ENCODE data around the gene FKBP10. TPM values are rescaled to one million over a fixed set of nuclear protein-coding genes. Genes with fewer than 3 reads are reported as not detected.

The FKBP10 gene
- total RNA-seq, 2 experiments from 2014 or later = 0.74 to 1.2 TPM

GRCh38 chr17:41796121-41796895, 16.5 kb upstream of the FKBP10 start:
- Mint-ChIP-seq H3K27me3 (peaks cover 3% of the 10 kb centered on the region), H3K4me1 (ENCODE audit: low read depth) (no peaks in the 10 kb centered on the region), H3K9me3 (no peaks in the 10 kb centered on the region), H3K4me3 (no peak overlapping the region), H3K36me3 (ENCODE audit: low read depth) (no peaks in the 10 kb centered on the region), H3K27ac (no peak overlapping the region)
- no peak for TF ChIP-seq CTCF (IDR thresholded peaks at IDR 0.05)
- ATAC-seq (no peak), DNase-seq (no peak)
- ChIA-PET CTCF (interaction anchor here (1.2 to 3.0 kb wide), 2 partner anchors 9 to 59 kb away, joined by 5 to 14 read pairs; partner anchors contain the start of gene JUP), POLR2A (interaction anchor here (0.9 to 1.5 kb wide), 3 partner anchors 10 to 104 kb away, joined by 3 to 5 read pairs (median 3); partner anchors contain the start of gene JUP)
- intact Hi-C loops (cut with micrococcal nuclease) = no loop called here

GRCh38 chr17:41797377-41797776, 15.4 kb upstream of the FKBP10 start:
- ATAC-seq (no peak), DNase-seq (no peak)
- Mint-ChIP-seq H3K27ac (no peak overlapping the region), H3K36me3 (ENCODE audit: low read depth) (no peaks in the 10 kb centered on the region), H3K9me3 (no peaks in the 10 kb centered on the region), H3K27me3 (no peaks in the 10 kb centered on the region), H3K4me3 (no peak overlapping the region), H3K4me1 (ENCODE audit: low read depth) (peaks cover 3% of the 10 kb centered on the region)
- CTCF ChIA-PET = interaction anchor here (3.0 kb wide), 1 partner anchor 60 kb away, joined by 14 read pairs; no protein-coding TSS in a partner anchor
- POLR2A ChIA-PET = interaction anchor here (1.5 kb wide), 1 partner anchor 11 kb away, joined by 5 read pairs; the partner anchor contains the start of gene JUP
- intact Hi-C loops (cut with micrococcal nuclease) = no loop called here
- TF ChIP-seq CTCF (IDR thresholded peaks at IDR 0.05) = no peak

- Mint-ChIP-seq H3K9me3 (no peaks in the 10 kb centered on the region), H3K27me3 (no peaks in the 10 kb centered on the region), H3K27ac (no peak overlapping the region), H3K36me3 (ENCODE audit: low read depth) (no peaks in the 10 kb centered on the region), H3K4me3 (no peak overlapping the region), H3K4me1 (ENCODE audit: low read depth) (peaks cover 3% of the 10 kb centered on the region)
- DNase-seq (no peak), ATAC-seq (no peak)
- intact Hi-C loops (cut with micrococcal nuclease) = no loop called here
- TF ChIP-seq CTCF (IDR thresholded peaks at IDR 0.05) = no peak
- POLR2A ChIA-PET = interaction anchor here (1.0 kb wide), 1 partner anchor 9 kb away, joined by 3 read pairs; no protein-coding TSS in a partner anchor
- CTCF ChIA-PET = interaction anchor here (0.9 to 10.0 kb wide), 6 partner anchors 11 to 103 kb away, joined by 3 to 97 read pairs (median 20); partner anchors contain the start of genes HAP1, JUP and P3H4
Measured at GRCh38 chr17:41799366-41799765, 13.4 kb upstream of the FKBP10 start.

- intact Hi-C loops (cut with micrococcal nuclease) = loop anchor here (2.0 kb wide), 1 partner anchor 62 kb away; no protein-coding TSS in a partner anchor
- H3K4me1 Mint-ChIP-seq (ENCODE audit: low read depth) = peaks cover 3% of the 10 kb centered on the region
- POLR2A ChIA-PET = interaction anchor here (0.6 to 1.0 kb wide), 3 partner anchors 55 to 1289 kb away, joined by 3 read pairs; no protein-coding TSS in a partner anchor
- ATAC-seq = peak; percentile 26
- no peaks in the 10 kb centered on the region for H3K9me3 Mint-ChIP-seq
- no peak overlapping the region for H3K27ac Mint-ChIP-seq
- no peaks in the 10 kb centered on the region for H3K27me3 Mint-ChIP-seq
- H3K4me3 Mint-ChIP-seq = no peak overlapping the region
- CTCF ChIA-PET = interaction anchor here (0.6 to 10.0 kb wide), 26 partner anchors 10 to 118 kb away, joined by 3 to 97 read pairs (median 6); partner anchors contain the start of genes ACLY, EIF1, HAP1 and JUP
- H3K36me3 Mint-ChIP-seq (ENCODE audit: low read depth) = no peaks in the 10 kb centered on the region
- TF ChIP-seq CTCF (IDR thresholded peaks at IDR 0.05) = no peak
- no peak for DNase-seq
Measured at GRCh38 chr17:41800601-41801373, 12.0 kb upstream of the FKBP10 start.

Data from activated CD8-positive, alpha-beta T cell treated with anti-CD3 and anti-CD28 coated beads for 36 hours (primary cell).